A549 (cell line): Measurements from ENCODE around the gene ZXDC. TPM values are rescaled to one million over a fixed set of nuclear protein-coding genes. Genes with fewer than 3 reads are reported as not detected.

Source experiments
- ATAC-seq, 2 experiments: fragments of 200-7000 bp in 1 of 2; fragments of >200 bp in 1 of 2; cut with Nextera tagmentation in 1 of 2; cut with Tn5 transposase in 1 of 2; 3 replicates each; pipeline versions ENCODE4 v1.8.0 to v1.9.1; 2018 to 2020; ENCODE audit warnings: mild to moderate bottlenecking in 1 of 2, moderate library complexity in 1 of 2
- CTCF ChIA-PET: fragments of 300-600 bp; sonication (Branson Sonifier 250); formaldehyde crosslinking; extraction: SDS; loops from one replicate; lab custom pipeline; 2021; ENCODE audit warnings: antibody characterized with exemption, inconsistent platforms; lab: Yijun Ruan, JAX
- POLR2A ChIA-PET: fragments of 350-600 bp; formaldehyde crosslinking; extraction: SDS; loops from one replicate; lab custom pipeline; 2021; ENCODE audit warnings: antibody characterized with exemption, inconsistent platforms; lab: Yijun Ruan, JAX
- DNase-seq, 2 experiments: peaks; one replicate each; pipeline versions ENCODE4 v3.0.0 to v3.0.0-alpha.2; 2011 to 2016; ENCODE audit warnings: low read depth in 1 of 2, low spot score in 1 of 2
- FAIRE-seq: peaks from 2 replicates; lab custom pipeline; 2011; peaks lifted over from hg19 to GRCh38; lab: Jason Lieb, UNC
- H3K27ac ChIP-seq, 2 experiments: fragments of >200 bp; sonication (Bioruptor Twin); formaldehyde crosslinking; 3 replicates each; pipeline ENCODE4 v1.5.1; 2016 to 2017
- H3K4me1 ChIP-seq: fragments of >200 bp; sonication (Bioruptor Twin); formaldehyde crosslinking; 3 replicates; pipeline ENCODE4 v1.6.1; 2016
- H3K4me2 ChIP-seq: fragments of >200 bp; sonication (Bioruptor Twin); formaldehyde crosslinking; 3 replicates; pipeline ENCODE4 v1.6.1; 2016
- H3K4me3 ChIP-seq: fragments of >200 bp; sonication (Bioruptor Twin); formaldehyde crosslinking; 3 replicates; pipeline ENCODE4 v1.5.1; 2016
- H3K9me3 ChIP-seq: fragments of >200 bp; sonication (Bioruptor Twin); formaldehyde crosslinking; 3 replicates; pipeline ENCODE4 v1.6.1; 2016
- ATOH8 ChIP-seq: fragments of 250-450 bp; sonication (Bioruptor Pico); IDR thresholded peaks from 2 replicates; pipeline ENCODE4 v1.5.0; 2020; ENCODE audit warnings: low read depth, mild to moderate bottlenecking, moderate library complexity
- BCL3 ChIP-seq: fragments of >200 bp; sonication (Bioruptor Twin); formaldehyde crosslinking; IDR thresholded peaks from 3 replicates; pipeline ENCODE4 v1.6.1; 2016
- CBX2 ChIP-seq: fragments of 200-600 bp; sonication (generic); IDR thresholded peaks from 2 replicates; pipeline ENCODE4 v1.6.1; 2016; ENCODE audit warnings: low read depth, mild to moderate bottlenecking, borderline replicate concordance
- CEBPB ChIP-seq, 2 experiments: fragments of >200 bp in 1 of 2; sonication (Bioruptor Twin) in 1 of 2; formaldehyde crosslinking in 1 of 2; IDR thresholded peaks; 2 replicates each; pipeline ENCODE4 v1.6.1; 2012 to 2016
- CHD2 ChIP-seq: fragments of 150-350 bp; IDR thresholded peaks from 2 replicates; pipeline ENCODE4 v1.6.1; 2014; ENCODE audit warnings: low read length; ENCODE audit not compliant: partially characterized antibody
- CTCF ChIP-seq: fragments of >200 bp; sonication (Bioruptor Twin); formaldehyde crosslinking; IDR thresholded peaks from 3 replicates; pipeline ENCODE4 v1.5.1; 2016
- EHF ChIP-seq: fragments of 250-450 bp; sonication (Bioruptor Pico); IDR thresholded peaks from 2 replicates; pipeline ENCODE4 v1.5.0; 2020; ENCODE audit warnings: mild to moderate bottlenecking
- EHMT2 ChIP-seq: fragments of 200-600 bp; sonication (generic); IDR thresholded peaks from 2 replicates; pipeline ENCODE4 v1.6.1; 2016; ENCODE audit warnings: antibody characterized with exemption, low read depth, mild to moderate bottlenecking, moderate library complexity
- FOSB ChIP-seq: fragments of 250-450 bp; sonication (Bioruptor Pico); IDR thresholded peaks from 2 replicates; pipeline ENCODE4 v1.5.0; 2020; ENCODE audit warnings: mild to moderate bottlenecking, moderate library complexity
- HDAC2 ChIP-seq: fragments of 200-600 bp; sonication (generic); IDR thresholded peaks from 2 replicates; pipeline ENCODE4 v1.6.1; 2016
- HMGXB4 ChIP-seq: fragments of 250-450 bp; sonication (Bioruptor Pico); IDR thresholded peaks from 2 replicates; pipeline ENCODE4 v1.5.0; 2021; ENCODE audit warnings: mild to moderate bottlenecking, moderate library complexity, borderline replicate concordance
- HOXB13 ChIP-seq: fragments of 250-450 bp; sonication (Bioruptor Pico); IDR thresholded peaks from 2 replicates; pipeline ENCODE4 v1.5.0; 2020; ENCODE audit warnings: low read depth, mild to moderate bottlenecking, moderate library complexity
- HOXB5 ChIP-seq: fragments of 250-450 bp; sonication (Bioruptor Pico); IDR thresholded peaks from 2 replicates; pipeline ENCODE4 v1.5.0; 2020; ENCODE audit warnings: mild to moderate bottlenecking, moderate library complexity
- JUNB ChIP-seq: fragments of >200 bp; sonication (Bioruptor Twin); formaldehyde crosslinking; IDR thresholded peaks from 2 replicates; pipeline ENCODE4 v1.6.1; 2016
- MAZ ChIP-seq: fragments of 150-350 bp; IDR thresholded peaks from 2 replicates; pipeline ENCODE4 v1.6.1; 2014; ENCODE audit warnings: antibody characterized with exemption, low read depth, low read length, borderline replicate concordance
- NPAS2 ChIP-seq: fragments of 250-450 bp; sonication (Bioruptor Pico); IDR thresholded peaks from 2 replicates; pipeline ENCODE4 v1.8.0; 2022; ENCODE audit warnings: mild to moderate bottlenecking, moderate library complexity, borderline replicate concordance
- RNF2 ChIP-seq: fragments of 200-600 bp; sonication (generic); IDR thresholded peaks from 2 replicates; pipeline ENCODE4 v1.6.1; 2016; ENCODE audit warnings: low read depth, mild to moderate bottlenecking, antibody characterized with exemption, moderate library complexity, borderline replicate concordance
- SMC3 ChIP-seq: fragments of >200 bp; sonication (Bioruptor Twin); formaldehyde crosslinking; IDR thresholded peaks from 3 replicates; pipeline ENCODE4 v1.6.1; 2018; ENCODE audit warnings: inconsistent platforms
- TP53 ChIP-seq: fragments of 250-450 bp; sonication (Bioruptor Pico); IDR thresholded peaks from 2 replicates; pipeline ENCODE4 v1.5.0; 2021; ENCODE audit warnings: mild to moderate bottlenecking, moderate library complexity
- ZC3H11A ChIP-seq: fragments of 450-650 bp; IDR thresholded peaks from 2 replicates; pipeline ENCODE4 v1.6.1; 2014; ENCODE audit warnings: antibody characterized with exemption, mild to moderate bottlenecking
- WGBS: methylation state at CpG from one replicate; pipeline ENCODE4 v1.1.6; 2017; ENCODE audit errors: missing lambda C conversion rate; 5-methylcytosine and 5-hydroxymethylcytosine counted together
- polyA plus RNA-seq, 4 experiments: library from polyadenylated mRNA; depleted of rRNA in 3 of 4; stranded (reverse); fragments of >200 nt; fragmentation: RNase III in 1 of 4; extraction: RNeasy Plus Mini Kit Qiagen cat#74134 plus additional on column Dnase treatment in 1 of 4; gene quantifications; 2 replicates in 3 of 4; 3 replicates in 1 of 4; pipeline ENCODE4 v1.2.3, GENCODE V29; 2011 to 2017

Gene ZXDC
- polyA plus RNA-seq, 2 of the 4 experiments (the other 2 are of a cell fraction), result 6.0 to 8.5 TPM

GRCh38 chr3:126399351-126399735, 76.3 kb downstream of the ZXDC start (continued):
- TF ChIP-seq FOSB (CRISPR knock-in tag) (no peak), TP53 (CRISPR knock-in tag) (no peak), BCL3 (no peak), ATOH8 (CRISPR knock-in tag) (no peak), HDAC2 (no peak), MAZ (no peak), ZC3H11A (no peak), CBX2 (no peak)
- TF ChIP-seq, all 56 proteins: peak for 0

GRCh38 chr3:126398423-126399350, 77.0 kb downstream of the ZXDC start:
- ChIA-PET CTCF (interaction anchor here (1.8 to 3.6 kb wide), 2 partner anchors 9 to 265 kb away, joined by 5 to 16 read pairs; no protein-coding TSS in a partner anchor), POLR2A (no interaction called here)
- H3K27ac ChIP-seq, result no peak overlapping the region
- no peaks in the 10 kb centered on the region for H3K9me3 ChIP-seq
- H3K4me1 ChIP-seq, result no peaks in the 10 kb centered on the region
- H3K4me2 ChIP-seq, result no peak overlapping the region
- no peak for TF ChIP-seq EHMT2
- TF ChIP-seq HMGXB4 (CRISPR knock-in tag), result no peak
- TF ChIP-seq CTCF, result no peak
- TF ChIP-seq CEBPB (IDR thresholded peaks at IDR 0.05), result no peak
- no peak for TF ChIP-seq HOXB13 (CRISPR knock-in tag)
- TF ChIP-seq HOXB5, result no peak
- TF ChIP-seq JUNB, result no peak
- TF ChIP-seq ZC3H11A, result no peak
- TF ChIP-seq NPAS2, result no peak
- no peak for TF ChIP-seq SMC3
- TF ChIP-seq EHF (CRISPR knock-in tag), result no peak
- no peak for TF ChIP-seq FOSB (CRISPR knock-in tag)
- no peak for TF ChIP-seq HDAC2
- no peak for TF ChIP-seq CHD2
- TF ChIP-seq RNF2, result no peak
- 81% methylated on average over 13 of the region's 14 CpGs for WGBS
- ATAC-seq (no peak), DNase-seq (no peak), FAIRE-seq (no peak)
- H3K4me3 ChIP-seq, result no peak overlapping the region
